B cell (primary cell): ENCODE measurements around the gene LRRC15.

Experiments used
- CTCF ChIP-seq: fragments of 200-600 bp; IDR thresholded peaks from one replicate; pipeline ENCODE4 v1.8.0; 2022; ENCODE audit warnings: antibody characterized with exemption, mild to moderate bottlenecking
- EZH2 ChIP-seq: IDR thresholded peaks from 2 replicates; pipeline ENCODE4 v1.6.1; 2012; ENCODE audit warnings: borderline replicate concordance, low read depth, mild to moderate bottlenecking, moderate library complexity, low read length; ENCODE audit not compliant: insufficient read depth, poor library complexity, severe bottlenecking

GRCh38 chr3:194364314-194364651 is 5.3 kb downstream of the LRRC15 start:
- TF ChIP-seq CTCF = no peak
- no peak for TF ChIP-seq EZH2
